Activated CD4-positive, alpha-beta T cell treated with anti-CD3 and anti-CD28 coated beads, Interleukin-2, Interleukin-6, amounts not matched to agents 100 ng/mL and 50 ng/mL, durations not matched to agents 16 hours and 8 hours (primary cell): ENCODE results near the gene CCR5AS.
"Not testable (repeated sequence)": the region's sequence is repeated elsewhere in the genome, so short reads cannot be mapped to it uniquely, and the experiment has no call there.

Experiments
- DNase-seq: peaks from one replicate; pipeline ENCODE4 v3.0.0-alpha.2; 2020

The CCR5AS gene

DNA sequence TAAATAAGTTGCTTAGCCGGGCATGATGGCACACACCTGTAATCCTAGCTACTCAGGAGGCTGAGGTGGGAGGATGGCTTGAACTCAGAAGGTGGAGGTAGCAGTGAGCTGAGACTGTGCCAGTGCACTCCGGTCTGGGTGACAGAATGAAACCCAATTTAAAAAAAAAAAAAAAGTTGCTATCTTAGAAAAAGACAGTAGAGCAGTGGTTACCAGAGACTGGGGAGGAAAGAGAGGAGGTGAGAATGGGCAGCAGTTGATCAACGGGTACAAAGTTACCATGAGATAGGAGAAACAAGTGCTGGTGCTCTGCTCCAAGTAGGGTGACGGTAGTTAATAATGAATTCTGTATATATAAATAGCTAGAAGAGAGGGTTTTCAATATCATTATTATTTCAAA lies 53.8 kb downstream of the CCR5AS start:
- DNase-seq: no peak

DNA sequence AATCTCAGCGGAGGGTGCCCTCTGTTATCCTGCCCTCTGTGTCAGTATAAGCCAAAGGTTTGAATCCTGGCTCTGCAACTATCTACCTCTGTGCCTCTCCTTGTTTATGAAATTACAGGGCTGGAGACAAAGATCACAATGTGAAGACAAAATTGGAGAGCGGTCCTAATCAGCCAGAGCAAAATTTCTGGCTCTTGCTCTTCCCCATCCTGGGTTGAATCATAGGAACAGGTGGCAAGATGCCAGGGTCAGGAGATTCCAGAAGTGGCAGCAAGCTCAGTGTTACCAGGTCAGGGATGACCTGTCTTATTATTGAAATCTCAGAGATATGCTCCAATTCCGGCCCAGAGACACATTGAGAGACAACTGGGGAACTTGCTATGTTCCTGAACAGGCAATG lies 55.2 kb downstream of the CCR5AS start:
- DNase-seq: no peak

DNA sequence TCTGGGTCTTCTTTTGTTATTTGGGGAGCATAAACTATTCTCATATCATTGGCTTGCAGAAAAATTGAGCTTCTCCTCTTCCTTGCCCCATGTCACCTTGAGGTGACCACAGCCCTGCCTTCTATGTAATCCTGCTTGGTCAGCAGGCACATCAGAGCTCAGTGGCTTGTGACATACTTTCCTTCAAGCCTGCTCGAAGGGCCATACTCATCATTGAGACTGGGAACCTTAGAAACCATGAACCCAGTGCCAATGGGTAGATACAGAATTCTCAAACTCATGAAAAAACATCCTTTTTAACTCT lies 56.7 kb downstream of the CCR5AS start:
- peak; percentile 40 for DNase-seq

DNA sequence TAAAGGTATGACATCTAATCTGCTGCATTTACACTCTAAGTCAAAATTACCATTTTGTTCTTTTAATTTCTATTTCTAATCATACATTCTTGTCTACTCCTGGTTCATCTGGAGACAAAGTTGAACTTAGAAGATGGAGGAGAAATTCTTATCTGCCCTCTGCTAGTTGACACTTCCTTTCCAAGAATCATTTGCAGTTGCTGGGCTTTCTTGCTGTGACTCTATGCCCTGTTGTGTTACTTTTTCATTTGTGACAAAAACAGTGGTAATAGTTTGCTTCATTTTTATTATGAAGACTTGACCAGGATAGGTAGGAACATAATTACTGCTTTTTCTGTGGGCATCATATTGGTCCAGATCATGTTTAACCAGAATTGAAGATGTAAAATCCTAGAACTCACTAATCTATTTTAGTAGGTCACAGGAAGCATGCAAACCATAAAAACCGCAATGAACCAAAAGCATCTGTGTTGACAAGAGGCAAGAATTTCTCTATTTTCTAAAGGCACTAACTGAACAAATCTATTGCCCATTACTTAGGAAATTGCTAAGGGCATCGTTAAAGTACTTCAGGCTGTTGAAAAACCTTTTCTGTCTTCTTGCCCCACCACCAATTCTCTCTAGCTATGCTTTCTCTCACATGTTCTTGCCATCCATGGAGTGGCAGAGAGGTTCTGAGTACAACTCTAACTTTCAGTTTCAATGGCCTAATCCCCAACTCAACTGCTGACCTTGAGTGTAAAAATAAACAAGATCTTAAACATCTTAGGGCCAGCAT lies 57.2 kb downstream of the CCR5AS start:
- peak; percentile 61 for DNase-seq

DNA sequence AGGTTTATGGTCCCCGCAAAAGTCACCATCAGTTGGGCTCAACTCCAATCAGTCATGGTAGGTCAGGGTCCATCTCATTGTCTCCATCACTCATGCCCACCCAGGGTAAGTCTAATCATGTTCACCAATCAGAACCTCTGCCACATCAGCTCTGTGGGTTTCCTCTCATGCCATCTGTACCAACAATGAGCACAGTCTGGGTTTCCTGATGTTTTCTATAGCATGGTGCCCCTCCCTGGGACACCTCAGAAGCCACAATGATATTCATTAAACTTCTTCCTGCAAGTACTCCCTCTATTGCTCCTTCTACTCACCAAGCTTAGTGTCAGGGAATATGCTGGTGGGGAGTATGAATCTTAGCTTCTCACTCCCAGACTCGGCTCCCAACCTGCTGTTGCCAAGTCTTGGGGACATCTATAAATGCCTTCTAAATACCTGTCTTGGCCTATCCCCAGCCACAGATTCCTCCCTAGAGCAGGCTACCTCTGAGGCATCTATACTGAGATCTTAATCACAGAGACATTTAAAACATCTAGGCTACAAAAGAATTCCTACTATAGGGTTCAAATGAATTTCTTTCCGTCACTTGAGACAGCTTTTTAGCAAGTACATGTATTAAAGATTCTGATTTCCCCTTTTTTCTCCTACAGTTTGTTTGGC lies 57.9 kb downstream of the CCR5AS start:
- peak; percentile 37 for DNase-seq

DNA sequence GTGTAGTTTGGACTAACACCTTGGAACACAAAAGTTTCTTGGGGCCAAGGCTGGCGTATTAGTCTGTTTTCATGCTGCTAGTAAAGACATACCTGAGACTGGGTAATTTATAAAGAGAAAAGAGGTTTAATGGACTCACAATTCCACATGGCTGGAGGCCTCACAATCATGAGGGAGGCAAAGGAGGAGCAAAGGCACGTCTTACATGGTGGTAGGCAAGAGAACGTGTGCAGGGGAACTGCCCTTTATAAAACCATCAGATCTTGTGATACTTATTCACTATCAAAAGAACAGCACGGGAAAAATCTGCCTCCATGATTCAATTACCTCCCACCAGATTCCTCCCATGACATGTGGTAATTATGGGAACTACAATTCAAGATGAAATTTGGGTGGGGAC lies 62.4 kb downstream of the CCR5AS start:
- no peak for DNase-seq

DNA sequence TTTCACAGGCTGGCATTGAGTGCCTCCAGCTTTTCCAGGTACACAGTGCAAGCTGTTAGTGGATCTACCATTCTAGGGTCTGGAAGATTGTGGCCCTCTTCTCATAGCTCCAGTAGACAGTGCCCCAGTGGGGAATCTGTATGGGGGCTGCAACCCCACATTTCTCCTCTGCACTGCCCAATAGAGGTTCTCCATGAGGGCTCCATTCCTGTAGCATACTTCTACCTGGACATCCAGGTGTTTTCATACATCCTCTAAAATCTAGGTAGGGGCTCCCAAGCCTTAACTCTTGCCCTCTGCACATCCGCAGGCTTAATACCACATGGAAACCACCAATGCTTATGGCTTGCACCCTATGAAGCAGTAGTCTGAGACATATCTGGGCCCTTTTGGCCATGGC lies 68.0 kb downstream of the CCR5AS start:
- no peak for DNase-seq

DNA sequence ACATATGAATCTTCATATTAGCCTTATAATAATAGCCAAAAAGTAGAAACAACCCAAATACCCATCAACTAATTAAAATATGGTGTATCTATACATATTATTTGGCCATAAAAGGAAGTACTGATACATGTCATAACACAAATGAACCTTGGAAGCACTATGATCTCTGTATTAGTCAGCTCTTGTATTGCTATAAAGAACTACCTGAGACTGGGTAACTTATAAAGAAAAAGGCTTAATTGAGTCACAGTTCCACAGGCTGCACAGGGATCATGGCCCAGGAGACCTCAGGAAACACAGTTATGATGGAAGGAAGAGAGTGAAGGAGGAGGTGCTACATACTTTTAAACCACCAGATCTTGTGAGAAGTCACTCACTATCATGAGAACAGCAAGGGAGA lies 69.0 kb downstream of the CCR5AS start:
- peak; percentile 34 for DNase-seq

DNA sequence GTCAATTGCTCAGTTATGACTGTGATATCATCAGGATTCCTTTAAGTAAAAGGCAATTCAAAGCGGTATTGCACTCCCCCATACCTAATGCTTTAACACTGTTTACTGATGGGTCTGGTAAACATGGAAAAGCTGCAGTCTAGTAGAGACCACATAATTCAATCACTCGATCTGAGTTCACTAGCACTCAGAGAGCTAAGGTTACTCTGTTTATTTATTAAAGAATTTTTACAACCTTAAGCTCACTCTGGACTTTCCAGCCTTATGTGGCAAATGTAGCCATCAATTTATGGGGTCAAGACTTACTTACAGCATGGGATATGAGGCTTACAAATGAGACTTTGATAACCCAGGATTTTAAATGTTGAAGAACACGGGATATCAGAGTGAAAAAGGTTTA lies 71.3 kb downstream of the CCR5AS start:
- DNase-seq: no peak

DNA sequence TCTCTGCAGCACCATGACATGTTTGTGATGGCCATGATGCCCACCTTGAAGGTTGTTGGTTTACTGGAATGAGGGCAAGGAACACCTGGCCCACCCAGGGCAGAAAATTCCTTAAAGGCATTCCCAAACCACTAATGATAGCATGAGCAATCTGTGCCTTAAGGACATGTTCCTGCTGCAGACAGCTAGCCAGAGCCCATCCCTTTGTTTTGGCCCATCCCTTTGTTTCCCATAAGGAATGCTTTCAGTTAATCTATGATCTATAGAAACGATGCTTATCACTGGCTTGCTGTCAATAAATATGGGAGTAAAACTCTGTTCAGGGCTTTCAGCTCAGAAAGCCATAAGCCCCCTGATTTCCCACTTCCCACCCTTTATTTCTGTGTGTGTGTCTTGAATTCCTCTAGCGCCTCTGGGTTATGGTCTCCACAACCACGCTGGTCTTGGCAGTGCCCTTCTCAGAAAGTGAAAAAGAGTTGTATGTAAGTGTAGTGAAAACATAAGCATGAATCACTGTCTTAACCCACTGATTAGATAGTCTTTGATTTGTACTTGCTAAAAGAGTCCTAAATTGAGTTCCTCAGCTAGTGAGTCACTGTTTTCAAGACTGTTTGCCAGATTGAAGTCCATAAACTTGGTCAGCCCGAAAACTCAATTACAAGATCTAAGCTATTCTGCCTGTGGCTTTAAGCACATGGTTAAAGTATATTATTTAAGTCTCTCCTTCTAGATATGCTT lies 72.0 kb downstream of the CCR5AS start:
- peak; percentile 49 for DNase-seq

DNA sequence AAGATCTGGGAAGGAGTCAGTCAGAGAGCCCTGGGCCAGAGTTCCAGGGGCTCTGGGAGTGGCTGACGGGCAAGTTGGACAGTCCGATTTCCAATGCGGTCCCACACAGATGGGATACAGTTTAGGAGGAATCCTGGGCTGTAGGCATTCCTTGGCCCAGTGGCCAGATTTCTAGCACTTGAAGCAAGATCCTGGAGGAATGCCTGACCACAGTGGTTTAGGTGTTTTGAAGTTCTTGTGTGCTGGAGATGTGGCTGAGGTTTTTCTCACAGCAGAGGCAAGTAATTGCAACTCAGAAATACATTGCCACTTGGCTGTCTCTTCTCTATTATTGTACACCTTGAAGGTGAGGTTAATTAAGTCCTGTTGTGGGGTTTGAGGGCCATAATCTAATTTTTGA lies 76.2 kb downstream of the CCR5AS start:
- not testable (repeated sequence) for DNase-seq

DNA sequence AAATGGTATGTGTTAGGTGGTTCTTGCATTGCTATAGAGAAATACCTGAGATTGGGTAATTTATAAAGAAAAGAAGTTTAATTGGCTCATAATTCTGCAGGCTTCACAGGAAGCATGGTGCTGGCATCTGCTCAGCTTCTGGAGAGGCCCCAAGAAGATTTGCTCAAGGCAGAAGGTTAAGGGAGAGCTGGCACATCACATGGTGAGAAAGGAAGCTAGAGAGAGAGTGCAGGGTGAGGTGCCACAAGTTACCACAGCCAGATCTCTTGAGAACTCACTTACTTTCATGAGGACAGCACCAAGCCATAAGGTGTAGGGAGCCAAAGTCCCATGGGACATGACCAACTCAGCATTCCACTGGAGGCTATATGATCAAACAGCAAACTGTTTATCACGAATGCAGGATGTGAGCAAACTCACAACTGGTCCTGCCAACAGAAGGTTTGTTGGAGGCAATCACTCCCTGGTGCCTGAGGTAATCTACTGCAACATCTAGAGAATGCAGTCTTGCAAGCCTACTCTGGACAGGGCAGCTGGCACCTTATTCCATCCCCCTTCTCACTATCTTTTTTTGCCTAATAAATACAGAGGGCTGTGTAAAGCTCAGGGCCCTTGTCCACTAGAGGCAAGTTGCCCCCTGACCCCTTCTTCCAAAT lies 81.1 kb downstream of the CCR5AS start:
- no peak for DNase-seq

DNA sequence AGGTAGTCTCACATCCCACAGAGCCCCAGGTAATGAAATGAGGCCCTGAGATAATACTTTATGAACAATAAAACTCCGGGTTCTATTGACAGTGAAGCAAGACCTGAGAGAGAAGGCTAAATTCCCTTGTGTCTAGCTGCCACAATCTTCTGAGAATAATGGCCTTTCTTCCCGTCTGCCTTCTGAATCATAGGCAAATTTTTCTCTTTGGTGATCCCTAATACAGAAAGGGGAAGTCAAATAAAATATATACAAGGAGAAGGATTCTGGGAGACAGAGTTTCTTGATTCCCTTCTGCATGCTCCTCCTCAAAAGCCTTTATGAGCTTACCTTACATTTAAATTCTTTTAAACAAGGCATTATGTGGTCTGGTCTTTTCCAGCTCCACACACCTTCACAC lies 82.8 kb downstream of the CCR5AS start:
- no peak for DNase-seq

DNA sequence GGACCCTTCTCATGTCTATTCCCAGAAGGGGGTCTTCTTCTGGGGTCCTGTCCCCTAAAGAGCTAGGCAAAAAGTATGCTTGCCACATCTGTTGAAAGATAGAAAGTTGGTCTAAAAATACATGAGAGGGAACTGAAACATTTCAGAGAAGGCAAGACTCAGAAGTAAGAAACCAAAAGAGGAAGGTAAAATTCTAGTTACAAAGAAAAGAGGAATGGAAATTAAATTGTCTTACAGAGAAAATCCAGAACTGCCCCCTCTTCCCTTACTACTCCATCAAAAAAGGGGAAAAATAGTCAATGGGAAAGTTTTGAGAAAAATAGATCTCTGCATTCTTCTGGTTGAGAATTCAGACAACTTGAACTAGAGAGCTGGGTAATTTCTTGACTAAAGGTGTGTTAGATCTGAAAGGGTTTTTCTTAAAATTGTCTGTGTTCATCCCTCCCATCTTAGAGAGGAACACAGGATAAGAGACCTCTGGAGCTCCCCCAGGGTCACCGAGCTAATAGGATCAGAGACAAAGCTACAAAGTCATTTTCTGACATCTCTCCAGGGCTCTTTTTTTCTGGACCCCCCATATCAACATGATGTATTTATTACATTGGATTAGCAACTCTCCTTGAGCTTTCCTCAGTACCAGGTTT lies 85.3 kb downstream of the CCR5AS start:
- no peak for DNase-seq

DNA sequence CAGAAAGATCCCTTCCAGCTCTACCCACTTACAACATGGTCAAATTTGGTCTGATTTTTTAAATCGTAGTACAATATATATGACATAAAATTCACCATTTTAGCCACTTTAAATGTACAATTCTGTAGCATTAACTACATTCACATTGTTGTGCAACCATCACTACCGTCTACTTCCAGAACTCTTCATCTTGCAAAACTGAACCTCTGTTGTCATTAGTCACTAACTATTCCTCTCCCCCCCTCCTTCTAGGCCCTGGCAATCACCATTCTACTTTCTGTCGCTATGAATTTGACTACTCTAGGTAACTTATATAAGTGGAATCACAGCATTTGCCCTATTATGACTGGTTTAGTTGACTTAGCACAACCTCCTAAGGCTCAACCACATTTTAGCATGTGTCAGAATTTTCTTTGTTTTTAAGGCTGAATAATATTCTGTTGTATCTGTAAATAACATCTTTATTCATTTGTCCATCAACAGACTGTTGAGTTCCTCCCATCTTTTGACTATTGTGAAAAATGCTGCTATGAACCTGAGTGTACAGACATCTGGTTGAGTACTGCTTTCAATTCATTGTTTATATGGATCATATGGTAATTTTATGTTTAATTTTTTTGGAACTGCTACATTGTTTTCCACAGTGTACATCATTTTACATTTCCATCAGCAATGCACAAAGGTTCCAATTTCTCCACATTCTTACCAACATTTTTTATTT lies 88.5 kb downstream of the CCR5AS start:
- no peak for DNase-seq

DNA sequence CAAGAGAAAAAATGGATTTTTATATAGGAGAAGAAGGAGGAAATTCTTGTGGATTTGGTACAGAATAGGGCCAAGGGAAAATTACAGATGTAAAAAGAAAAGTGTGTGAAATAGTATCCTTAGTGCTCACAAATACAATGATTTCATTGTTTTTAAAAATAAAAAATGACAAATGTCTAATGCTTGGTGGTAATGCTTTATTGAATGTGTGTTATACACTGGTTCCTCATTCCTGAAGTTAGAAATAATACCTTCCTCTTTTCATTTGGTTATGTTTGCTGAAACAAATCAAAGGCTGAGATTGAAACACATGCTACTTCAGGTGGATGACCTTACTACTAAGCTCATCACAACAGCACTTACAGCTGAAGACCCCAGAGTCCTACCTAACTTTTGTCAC lies 90.7 kb downstream of the CCR5AS start:
- DNase-seq: no peak

DNA sequence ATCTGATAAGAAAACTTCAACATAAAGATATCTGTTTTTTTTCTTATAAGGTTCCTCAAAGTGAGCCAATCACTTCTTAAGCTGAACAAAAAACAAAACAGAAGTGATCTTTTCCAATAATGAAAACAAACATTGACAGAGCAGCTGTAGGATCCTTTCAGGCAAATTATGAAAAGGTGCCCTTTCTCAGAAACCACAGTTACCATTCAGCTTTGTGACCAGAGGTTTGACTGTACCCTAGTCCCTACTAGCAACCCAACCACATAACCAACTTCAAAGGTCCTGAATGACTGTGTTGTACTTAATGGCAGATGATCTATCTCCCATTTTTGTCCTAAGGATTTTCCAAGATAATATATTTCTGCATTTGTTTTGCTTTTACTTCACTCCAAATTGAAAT lies 92.3 kb downstream of the CCR5AS start:
- peak; percentile 45 for DNase-seq
